Thoracic aorta (tissue), 2 donors: Measurements from ENCODE around the gene LTC4S. TPM values are rescaled to one million over a fixed set of nuclear protein-coding genes. Genes with fewer than 3 reads are reported as not detected.

ENCODE experiments used
- ATAC-seq: fragments of 150-250 bp; one replicate; pipeline ENCODE4 v1.8.0; 2017; ENCODE audit warnings: low read depth; ENCODE audit not compliant: insufficient number of reproducible peaks, low FRiP score
- DNase-seq: peaks from one replicate; pipeline ENCODE4 v3.0.0-alpha.2; 2020; ENCODE audit warnings: low spot score
- H3K27ac ChIP-seq, 2 donors: fragments of 200-600 bp; sonication (generic); 1 replicate in 1 of 2; 2 replicates in 1 of 2; pipeline ENCODE4 v1.5.1; 2016; ENCODE audit warnings: mild to moderate bottlenecking in 2 of 2, moderate library complexity in 2 of 2
- H3K27me3 ChIP-seq: fragments of 200-600 bp; sonication (generic); replicated peaks from 2 replicates; pipeline ENCODE4 v1.6.0; 2016; ENCODE audit warnings: mild to moderate bottlenecking; ENCODE audit not compliant: insufficient read depth
- H3K36me3 ChIP-seq: fragments of 200-600 bp; sonication (generic); one replicate; pipeline ENCODE4 v1.5.1; 2016
- H3K4me1 ChIP-seq, 2 donors: fragments of 200-600 bp; sonication (generic); 1 replicate in 1 of 2; 2 replicates in 1 of 2; pipeline versions ENCODE4 v1.5.1 to v1.6.0; 2016; ENCODE audit warnings: low read depth in 2 of 2, mild to moderate bottlenecking in 1 of 2; ENCODE audit not compliant: control insufficient read depth in 1 of 2
- H3K4me3 ChIP-seq: fragments of 200-600 bp; sonication (generic); 2 replicates; pipeline ENCODE4 v1.5.1; 2016; ENCODE audit warnings: mild to moderate bottlenecking
- H3K9me3 ChIP-seq: fragments of 200-600 bp; sonication (generic); 2 replicates; pipeline ENCODE4 v1.5.1; 2016
- total RNA-seq, 2 donors: library from RNA; depleted of rRNA; stranded (reverse); fragments of >200 nt; gene quantifications; one replicate each; pipeline versions ENCODE4 v1.1.0 to v1.2.3, GENCODE V29; 2016
- TF ChIP-seq, protein P1 (sequence below): fragments of 200-600 bp; sonication (generic); IDR thresholded peaks from one replicate; pipeline ENCODE4 v1.5.1; 2019; ENCODE audit warnings: antibody characterized with exemption

LTC4S gene
- total RNA-seq, 2 donors from 2014 or later: 4.9 to 6.6 TPM

DNA sequence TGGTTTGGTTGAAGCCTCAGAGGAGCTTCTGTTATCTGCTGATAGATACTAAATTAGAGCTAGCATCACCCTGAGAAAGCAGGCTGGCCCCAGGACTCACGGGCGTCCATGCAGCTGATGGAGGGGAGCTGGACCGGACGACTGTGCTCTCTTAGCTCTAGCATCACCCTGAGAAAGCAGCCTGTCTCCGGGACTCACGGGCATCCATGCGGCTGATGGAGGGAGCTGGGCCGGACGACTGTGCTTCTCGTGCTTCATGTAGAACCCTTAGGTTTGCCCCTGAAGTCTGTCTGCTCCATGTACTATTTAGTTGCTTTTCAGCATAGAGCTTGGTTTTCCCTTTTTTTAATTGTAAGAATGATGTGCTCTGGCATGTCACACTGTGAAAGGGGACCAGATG lies 16.3 kb upstream of the LTC4S start:
- ATAC-seq: no peak
- Histone ChIP-seq H3K27ac (no peak overlapping the region), H3K36me3 (peaks cover 43% of the 10 kb centered on the region), H3K9me3 (no peaks in the 10 kb centered on the region), H3K4me1 (peaks cover 0 to 4% of the 10 kb centered on the region in 2 donors), H3K4me3 (no peak overlapping the region), H3K27me3 (no peaks in the 10 kb centered on the region)
- TF ChIP-seq, protein P1, sequence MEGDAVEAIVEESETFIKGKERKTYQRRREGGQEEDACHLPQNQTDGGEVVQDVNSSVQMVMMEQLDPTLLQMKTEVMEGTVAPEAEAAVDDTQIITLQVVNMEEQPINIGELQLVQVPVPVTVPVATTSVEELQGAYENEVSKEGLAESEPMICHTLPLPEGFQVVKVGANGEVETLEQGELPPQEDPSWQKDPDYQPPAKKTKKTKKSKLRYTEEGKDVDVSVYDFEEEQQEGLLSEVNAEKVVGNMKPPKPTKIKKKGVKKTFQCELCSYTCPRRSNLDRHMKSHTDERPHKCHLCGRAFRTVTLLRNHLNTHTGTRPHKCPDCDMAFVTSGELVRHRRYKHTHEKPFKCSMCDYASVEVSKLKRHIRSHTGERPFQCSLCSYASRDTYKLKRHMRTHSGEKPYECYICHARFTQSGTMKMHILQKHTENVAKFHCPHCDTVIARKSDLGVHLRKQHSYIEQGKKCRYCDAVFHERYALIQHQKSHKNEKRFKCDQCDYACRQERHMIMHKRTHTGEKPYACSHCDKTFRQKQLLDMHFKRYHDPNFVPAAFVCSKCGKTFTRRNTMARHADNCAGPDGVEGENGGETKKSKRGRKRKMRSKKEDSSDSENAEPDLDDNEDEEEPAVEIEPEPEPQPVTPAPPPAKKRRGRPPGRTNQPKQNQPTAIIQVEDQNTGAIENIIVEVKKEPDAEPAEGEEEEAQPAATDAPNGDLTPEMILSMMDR: no peak
- DNase-seq: no peak

DNA sequence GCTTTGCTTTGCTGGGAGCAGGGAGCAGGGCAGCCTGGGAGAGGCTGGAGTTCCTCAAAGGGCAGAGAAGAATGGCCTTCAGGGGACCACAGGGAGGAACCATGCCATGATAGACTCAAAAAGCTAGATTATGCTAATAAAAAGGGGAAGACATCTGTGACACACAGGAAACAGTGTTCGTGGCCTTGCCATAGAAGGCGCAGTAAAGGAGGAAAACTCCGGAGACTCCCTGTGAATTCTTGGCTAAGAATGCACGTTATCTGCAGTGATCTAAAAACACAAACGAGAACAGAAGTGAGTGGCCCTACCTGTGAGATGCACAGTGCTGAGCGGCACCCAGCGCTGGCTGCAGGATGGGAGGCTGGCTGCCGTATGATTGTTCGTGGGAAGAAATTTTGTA lies 15.9 kb upstream of the LTC4S start:
- TF ChIP-seq, protein P1: no peak
- H3K4me3 ChIP-seq: no peak overlapping the region
- H3K4me1 ChIP-seq: peaks cover 0 to 4% of the 10 kb centered on the region in 2 donors
- H3K9me3 ChIP-seq: no peaks in the 10 kb centered on the region
- H3K27ac ChIP-seq: no peak overlapping the region
- no peak for ATAC-seq
- peaks cover 39% of the 10 kb centered on the region for H3K36me3 ChIP-seq
- no peak for DNase-seq
- no peaks in the 10 kb centered on the region for H3K27me3 ChIP-seq

DNA sequence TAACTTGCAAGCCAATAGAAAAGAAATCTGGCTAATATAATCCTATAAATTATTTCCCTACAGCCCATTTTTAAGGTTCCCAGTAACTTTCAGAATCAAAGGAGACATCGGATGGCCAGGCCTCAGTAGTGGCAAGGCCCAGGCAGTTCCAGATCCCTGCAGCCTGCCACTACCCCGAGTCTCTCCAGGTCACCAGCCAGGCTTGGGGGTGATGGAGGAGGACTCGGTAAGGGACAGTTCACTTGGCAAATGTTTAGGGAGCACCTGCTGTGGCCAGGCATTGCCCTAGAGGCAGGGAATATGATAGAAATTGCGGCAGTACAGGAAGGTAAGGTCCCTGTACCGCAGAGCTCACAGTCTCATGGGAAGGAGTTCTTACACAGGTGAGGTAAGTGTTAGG lies 15.2 kb upstream of the LTC4S start:
- TF ChIP-seq, protein P1: no peak
- Histone ChIP-seq H3K4me3 (no peak overlapping the region), H3K27ac (no peak overlapping the region), H3K36me3 (peaks cover 32% of the 10 kb centered on the region), H3K27me3 (no peaks in the 10 kb centered on the region), H3K9me3 (no peaks in the 10 kb centered on the region), H3K4me1 (peaks cover 0 to 4% of the 10 kb centered on the region in 2 donors)
- DNase-seq (no peak), ATAC-seq (no peak)

DNA sequence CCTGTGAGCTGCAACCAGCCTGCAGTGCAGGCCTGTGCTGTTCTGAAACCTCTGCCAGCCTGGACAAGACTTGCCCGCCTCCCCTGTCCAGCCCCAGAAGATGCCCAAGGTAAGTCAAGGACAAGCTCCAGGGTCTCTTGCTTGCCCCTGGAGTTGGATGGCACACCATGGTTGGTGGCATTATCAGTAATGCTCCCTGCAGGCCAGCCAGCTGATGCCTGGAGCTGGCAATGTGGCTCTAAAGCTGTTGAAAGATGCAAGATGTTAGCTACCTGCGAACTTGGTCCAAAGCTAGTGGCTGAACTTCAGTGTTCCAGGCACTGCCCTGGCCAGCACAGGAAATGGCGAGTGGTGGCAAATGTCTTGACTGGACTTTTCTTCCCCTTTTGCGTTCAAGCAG lies 14.0 kb upstream of the LTC4S start:
- TF ChIP-seq, protein P1: no peak
- H3K4me1 ChIP-seq: peaks cover 0 to 4% of the 10 kb centered on the region in 2 donors
- no peaks in the 10 kb centered on the region for H3K9me3 ChIP-seq
- no peak overlapping the region for H3K27ac ChIP-seq
- DNase-seq (no peak), ATAC-seq (no peak)
- no peaks in the 10 kb centered on the region for H3K27me3 ChIP-seq
- no peak overlapping the region for H3K4me3 ChIP-seq
- H3K36me3 ChIP-seq: peaks cover 22% of the 10 kb centered on the region

DNA sequence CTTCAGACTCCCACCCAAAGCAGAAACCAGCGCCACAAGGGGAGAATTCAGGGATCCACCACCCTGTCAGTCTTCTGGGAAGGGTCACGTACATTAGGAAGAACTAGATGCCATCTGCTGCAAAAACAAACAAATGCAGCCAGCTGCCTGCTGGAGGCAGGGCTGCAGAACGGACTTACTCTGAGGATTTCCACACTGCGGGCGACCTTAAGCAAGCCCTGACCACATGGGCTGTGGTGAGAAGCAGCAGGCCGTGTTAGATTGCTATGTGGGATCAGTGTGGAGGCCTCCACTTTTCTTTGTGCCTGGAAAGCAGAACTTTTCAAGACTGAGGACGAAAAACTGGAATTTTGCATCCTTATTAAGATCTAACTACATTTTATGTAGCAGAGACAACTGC lies 13.4 kb upstream of the LTC4S start:
- DNase-seq: no peak
- peaks cover 0 to 4% of the 10 kb centered on the region in 2 donors for H3K4me1 ChIP-seq
- H3K4me3 ChIP-seq: no peak overlapping the region
- TF ChIP-seq, protein P1: no peak
- H3K27me3 ChIP-seq: no peaks in the 10 kb centered on the region
- H3K9me3 ChIP-seq: no peaks in the 10 kb centered on the region
- no peak for ATAC-seq
- H3K36me3 ChIP-seq: peaks cover 19% of the 10 kb centered on the region
- H3K27ac ChIP-seq: no peak overlapping the region
